ENCODE measurements around the gene IGF2BP3.

IGF2BP3 gene

GRCh38 chr7:23472046-23472445 lies 1.8 kb upstream of the IGF2BP3 start:
- DNase-seq, result no peak

GRCh38 chr7:23471106-23471859 lies 992 bp upstream of the IGF2BP3 start:
- peak in 1 of 2 donors; percentile 53 for DNase-seq

DNA sequence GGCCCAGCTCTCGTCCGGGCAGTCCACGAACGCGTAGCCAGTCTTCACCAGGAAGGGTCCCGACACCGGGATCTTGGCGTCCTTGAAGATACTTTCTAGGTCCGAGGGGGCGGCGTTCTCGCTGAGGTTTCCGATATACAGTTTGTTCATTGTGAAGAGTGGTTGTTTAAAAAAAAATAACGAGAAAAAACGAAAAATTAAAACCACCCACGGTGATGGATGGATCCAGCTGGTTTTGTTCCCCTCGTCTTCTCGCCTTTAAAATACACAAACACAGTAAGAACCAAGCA lies 385 bp downstream of the IGF2BP3 start:
- DNase-seq, result no peak

GRCh38 chr7:23469150-23469960 lies 936 bp downstream of the IGF2BP3 start:
- peak in 1 of 2 donors; percentile 45 for DNase-seq

DNA sequence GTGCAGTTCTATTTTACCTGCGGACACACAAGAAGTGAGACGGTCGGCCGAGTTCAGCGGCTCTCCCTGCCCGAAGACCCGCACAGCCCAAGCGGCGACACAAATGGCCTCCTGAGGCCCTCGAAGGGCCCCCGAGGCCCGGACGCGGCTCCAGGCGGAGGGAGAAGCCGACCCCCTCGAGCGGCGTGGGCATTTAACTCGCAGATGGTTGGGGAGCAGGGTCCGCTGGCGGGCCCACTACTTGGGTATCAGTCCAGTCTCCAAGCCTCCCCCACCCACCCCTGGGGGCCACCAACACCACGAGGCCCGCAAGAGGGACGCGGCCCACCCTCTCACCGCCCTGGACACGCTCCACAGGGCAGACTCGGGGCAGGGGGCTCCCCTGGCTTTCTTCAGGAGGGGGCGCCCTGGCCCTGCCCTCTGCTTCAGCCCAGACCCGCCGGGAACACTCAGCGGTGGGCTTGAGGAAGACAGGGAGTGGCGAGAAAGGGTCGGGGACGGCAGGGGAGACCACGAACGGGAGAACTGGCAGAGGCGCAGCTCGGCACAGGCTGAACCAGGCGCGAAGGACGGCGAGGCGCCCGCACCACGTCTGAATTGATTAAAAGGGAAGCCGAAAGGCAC lies 1.7 kb downstream of the IGF2BP3 start:
- peak; percentile 24 to 33 for DNase-seq

GRCh38 chr7:23467806-23468525 lies 2.3 kb downstream of the IGF2BP3 start:
- DNase-seq, result peak in 1 of 2 donors; percentile 22

- no peak for DNase-seq
Observed at GRCh38 chr7:23467291-23467805, 2.9 kb downstream of the IGF2BP3 start.

GRCh38 chr7:23462846-23463245 lies 7.4 kb downstream of the IGF2BP3 start:
- no peak for DNase-seq

GRCh38 chr7:23458044-23458443 lies 12.2 kb downstream of the IGF2BP3 start:
- no peak for DNase-seq

- no peak for DNase-seq
Observed at GRCh38 chr7:23456093-23456492, 14.2 kb downstream of the IGF2BP3 start.

GRCh38 chr7:23454881-23455526 lies 15.3 kb downstream of the IGF2BP3 start:
- no peak for DNase-seq

GRCh38 chr7:23450518-23450917 lies 19.8 kb downstream of the IGF2BP3 start:
- DNase-seq, result no peak

GRCh38 chr7:23449941-23450340 lies 20.4 kb downstream of the IGF2BP3 start:
- no peak for DNase-seq

DNA sequence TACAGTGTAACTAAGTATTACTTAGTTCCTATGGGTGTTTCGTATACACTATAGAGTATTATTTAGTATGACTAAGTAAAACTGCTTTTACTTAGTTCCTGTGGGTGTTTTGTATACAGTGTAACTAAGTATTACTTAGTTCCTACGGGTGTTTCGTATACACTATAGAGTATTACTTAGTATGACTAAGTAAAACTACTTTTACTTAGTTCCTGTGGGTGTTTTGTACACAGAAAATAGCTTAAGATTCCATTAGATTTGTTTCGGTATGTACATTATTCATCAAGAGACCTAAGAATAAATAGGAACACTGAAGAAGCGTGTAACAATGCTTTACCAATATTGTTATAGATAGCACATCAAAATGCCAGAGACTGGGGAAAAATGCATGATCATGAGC lies 25.0 kb downstream of the IGF2BP3 start:
- DNase-seq, result no peak

DNA sequence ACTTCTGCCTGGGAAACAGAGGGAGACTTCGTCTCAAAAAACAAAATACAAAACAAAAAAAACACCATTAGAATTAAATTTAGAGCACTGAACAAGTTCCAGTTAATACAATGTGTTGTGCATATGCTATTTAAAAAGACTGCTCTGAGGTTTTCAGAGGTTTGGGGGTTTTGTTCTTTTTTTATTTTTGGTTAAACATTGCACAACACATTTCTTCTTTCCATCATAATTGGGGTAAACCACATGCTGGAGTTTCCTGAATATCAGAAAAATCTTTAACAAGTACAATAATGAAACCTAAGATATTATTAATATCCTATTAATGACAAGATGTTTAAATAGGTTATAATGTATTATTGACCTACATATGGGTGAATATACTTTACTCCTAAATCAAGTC lies 26.3 kb downstream of the IGF2BP3 start:
- DNase-seq, result no peak

GRCh38 chr7:23438171-23438570 lies 32.1 kb downstream of the IGF2BP3 start:
- DNase-seq, result no peak

GRCh38 chr7:23434147-23434917 lies 36.0 kb downstream of the IGF2BP3 start:
- no peak for DNase-seq

DNA sequence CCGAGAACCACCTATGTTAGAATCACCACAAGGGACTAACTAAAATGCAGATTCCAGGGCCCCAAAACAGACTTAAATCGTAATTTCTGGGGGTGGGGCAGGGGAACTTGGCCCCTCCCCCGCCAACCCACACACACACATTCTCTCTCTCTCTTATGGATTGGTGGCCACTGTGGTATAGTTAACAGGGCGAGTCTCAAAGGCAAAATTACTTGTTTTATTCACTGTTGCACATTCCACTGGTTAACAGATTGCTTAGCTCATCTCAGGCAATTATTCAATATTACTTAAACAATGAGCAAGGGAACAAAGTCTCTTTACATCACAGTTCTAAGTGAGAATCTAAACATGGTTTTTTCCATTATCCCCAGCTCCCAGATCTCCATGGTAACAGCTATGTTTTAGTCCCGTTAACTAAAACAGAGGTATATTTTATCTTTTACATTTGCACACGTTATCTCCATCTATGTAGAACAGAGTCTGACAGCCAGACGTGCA lies 38.5 kb downstream of the IGF2BP3 start:
- DNase-seq, result no peak

DNA sequence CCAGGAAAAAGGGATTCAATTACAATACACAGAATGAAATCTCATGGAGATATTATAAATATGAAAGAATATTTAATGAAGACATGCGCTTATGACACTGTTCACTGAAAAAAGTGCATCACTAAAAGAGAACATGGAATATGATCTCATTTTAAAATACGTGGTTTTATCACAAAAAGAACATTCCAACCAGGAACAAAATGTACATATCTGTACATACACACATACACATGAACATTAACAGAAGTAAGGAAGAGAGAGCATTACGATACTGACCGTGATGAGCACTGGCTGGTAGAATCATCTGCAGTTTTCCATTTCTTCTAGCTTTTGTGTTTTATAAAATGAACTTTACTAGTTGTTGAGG lies 39.4 kb downstream of the IGF2BP3 start:
- DNase-seq, result no peak

- DNase-seq, result no peak
Observed at GRCh38 chr7:23426876-23427275, 43.4 kb downstream of the IGF2BP3 start.

GRCh38 chr7:23422909-23423308 lies 47.4 kb downstream of the IGF2BP3 start:
- DNase-seq, result no peak

DNA sequence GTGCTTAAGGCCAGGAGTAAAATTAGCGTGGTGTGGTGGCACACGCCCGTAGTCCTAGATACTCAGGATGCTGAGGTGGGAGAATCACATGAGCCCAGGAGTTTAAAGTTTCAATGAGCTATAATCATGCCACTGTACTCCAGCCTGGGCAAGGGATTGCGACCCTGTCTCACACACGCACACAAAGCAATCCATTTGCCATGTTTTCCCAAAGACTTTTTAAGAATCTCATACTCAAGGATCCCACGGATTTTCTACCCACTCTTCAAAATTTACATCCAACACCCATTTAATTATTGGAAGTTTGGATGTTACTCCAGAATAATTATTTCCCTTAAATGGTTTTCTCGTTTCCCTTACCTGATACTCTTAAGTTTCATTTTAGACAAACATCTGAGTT lies 47.9 kb downstream of the IGF2BP3 start:
- no peak for DNase-seq
